Measurements from ENCODE around the gene SLC36A2.
"Not testable (repeated sequence)": the region's sequence is repeated elsewhere in the genome, so short reads cannot be mapped to it uniquely, and the experiment has no call there.

The SLC36A2 gene

GRCh38 chr5:151309821-151310220 lies 37.5 kb downstream of the SLC36A2 start:
- H3K27ac Mint-ChIP-seq, ATAC-seq, H3K4me1 Mint-ChIP-seq, H3K4me3 Mint-ChIP-seq, DNase-seq: not testable (repeated sequence)
- peaks cover 16% of the 10 kb centered on the region for H3K27me3 Mint-ChIP-seq
- peaks cover 12 to 20% of the 10 kb centered on the region in 2 donors for H3K9me3 Mint-ChIP-seq

DNA sequence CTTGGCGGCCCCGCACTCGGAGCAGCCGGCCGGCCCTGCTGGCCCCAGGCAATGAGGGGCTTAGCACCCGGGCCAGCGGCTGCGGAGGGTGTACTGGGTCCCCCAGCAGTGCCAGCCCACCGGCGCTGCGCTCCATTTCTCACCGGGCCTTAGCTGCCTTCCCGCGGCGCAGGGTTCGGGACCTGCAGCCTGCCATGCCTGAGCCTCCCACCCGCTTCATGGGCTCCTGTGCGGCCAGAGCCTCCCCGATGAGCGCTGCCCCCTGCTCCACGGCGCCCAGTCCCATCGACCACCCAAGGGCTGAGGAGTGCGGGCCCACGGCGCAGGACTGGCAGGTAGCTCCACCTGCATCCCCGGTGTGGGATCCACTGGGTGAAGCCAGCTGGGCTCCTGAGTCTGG lies 38.1 kb downstream of the SLC36A2 start:
- Mint-ChIP-seq H3K9me3 (peaks cover 12 to 20% of the 10 kb centered on the region in 2 donors), H3K27me3 (peaks cover 14% of the 10 kb centered on the region)
- not testable (repeated sequence) for H3K4me1 Mint-ChIP-seq, DNase-seq, ATAC-seq, H3K4me3 Mint-ChIP-seq, H3K27ac Mint-ChIP-seq

DNA sequence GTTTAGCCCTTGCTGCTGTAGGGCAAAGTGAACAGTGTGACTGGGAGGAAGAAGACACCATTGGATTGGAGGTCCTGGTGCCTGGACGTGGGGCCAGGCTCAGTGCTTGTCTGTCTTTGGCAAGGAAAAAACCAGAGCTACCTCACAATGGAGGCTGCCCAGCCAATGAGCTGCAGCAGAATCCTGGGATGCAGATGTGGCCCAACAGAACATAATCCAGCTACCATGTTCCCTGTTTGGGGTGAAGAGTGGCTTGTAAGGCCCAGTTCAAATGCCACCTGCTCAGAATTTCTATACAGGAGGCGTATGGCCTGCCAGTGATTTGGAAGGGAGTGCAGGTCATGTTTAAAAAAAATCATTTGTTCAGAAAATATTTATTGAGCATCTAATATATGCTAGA lies 43.7 kb downstream of the SLC36A2 start, which contains the start of gene SLC36A3:
Gene SLC36A3, minus strand, starts transcription at position 101 of the 400 bp plus-strand sequence. CDS start 412 bp downstream, outside the sequence.
- H3K9me3 Mint-ChIP-seq: no peaks in the 10 kb centered on the region
- H3K27ac Mint-ChIP-seq: peak within 1 kb of the TSS in 1 of 2 donors; percentile 57
- H3K27me3 Mint-ChIP-seq: peaks cover 22% of the 10 kb centered on the region
- no peak for DNase-seq
- H3K4me3 Mint-ChIP-seq: no peak within 1 kb of the TSS
- no peak for ATAC-seq
- no peaks in the 10 kb centered on the region for H3K4me1 Mint-ChIP-seq

DNA sequence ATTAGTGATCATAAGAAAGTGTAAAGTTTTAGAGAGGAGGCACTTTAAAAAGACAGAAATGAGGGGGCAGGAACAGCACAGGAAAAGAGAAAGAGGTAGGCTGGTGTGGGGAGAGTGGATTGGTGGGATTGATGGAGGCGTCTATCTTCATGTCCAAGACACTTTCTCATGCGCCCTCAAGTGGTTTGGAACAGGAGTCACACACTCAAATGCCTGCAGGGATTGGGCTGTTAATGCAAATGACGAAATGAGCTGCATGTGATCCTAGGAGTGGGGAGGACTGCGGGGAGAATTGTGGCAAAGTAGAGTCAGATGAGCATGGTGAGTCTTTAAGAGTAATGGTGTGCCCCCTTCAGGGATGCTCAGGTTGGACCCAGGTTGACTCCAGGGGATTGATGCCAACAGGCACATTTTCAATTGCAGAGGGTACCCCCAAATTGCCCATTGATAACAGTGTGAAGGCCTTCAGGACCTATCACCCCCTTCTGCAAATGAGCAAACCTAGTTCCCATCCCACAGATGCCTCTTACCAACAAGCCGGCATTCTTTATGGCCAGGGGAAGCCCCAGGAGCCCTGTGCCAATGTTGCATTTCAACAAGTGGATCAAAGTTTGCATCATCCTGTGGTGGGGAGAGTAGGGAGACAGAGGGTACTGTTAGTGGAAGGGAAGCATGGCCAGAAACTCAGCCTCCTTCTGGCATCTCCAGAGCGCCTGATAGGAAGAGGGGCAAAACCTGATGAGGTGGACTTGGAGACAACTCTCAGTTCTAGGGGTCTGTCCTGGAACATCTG lies 49.1 kb downstream of the SLC36A2 start:
- H3K4me3 Mint-ChIP-seq: no peak overlapping the region
- DNase-seq (peak in 1 of 2 donors; percentile 5), ATAC-seq (no peak)
- H3K27me3 Mint-ChIP-seq: peaks cover 22% of the 10 kb centered on the region
- no peaks in the 10 kb centered on the region for H3K9me3 Mint-ChIP-seq
- peak overlapping the region in 1 of 2 donors; percentile 32 for H3K27ac Mint-ChIP-seq
- H3K4me1 Mint-ChIP-seq: peaks cover 8% of the 10 kb centered on the region

GRCh38 chr5:151296974-151297373 lies 50.4 kb downstream of the SLC36A2 start:
- H3K27ac Mint-ChIP-seq: no peak overlapping the region
- no peaks in the 10 kb centered on the region for H3K9me3 Mint-ChIP-seq
- DNase-seq (no peak), ATAC-seq (no peak)
- peaks cover 10% of the 10 kb centered on the region for H3K27me3 Mint-ChIP-seq
- no peak overlapping the region for H3K4me3 Mint-ChIP-seq
- peaks cover 8% of the 10 kb centered on the region for H3K4me1 Mint-ChIP-seq

GRCh38 chr5:151296478-151296830 lies 50.9 kb downstream of the SLC36A2 start:
- Mint-ChIP-seq H3K27ac (no peak overlapping the region), H3K9me3 (no peaks in the 10 kb centered on the region)
- ATAC-seq: no peak

DNA sequence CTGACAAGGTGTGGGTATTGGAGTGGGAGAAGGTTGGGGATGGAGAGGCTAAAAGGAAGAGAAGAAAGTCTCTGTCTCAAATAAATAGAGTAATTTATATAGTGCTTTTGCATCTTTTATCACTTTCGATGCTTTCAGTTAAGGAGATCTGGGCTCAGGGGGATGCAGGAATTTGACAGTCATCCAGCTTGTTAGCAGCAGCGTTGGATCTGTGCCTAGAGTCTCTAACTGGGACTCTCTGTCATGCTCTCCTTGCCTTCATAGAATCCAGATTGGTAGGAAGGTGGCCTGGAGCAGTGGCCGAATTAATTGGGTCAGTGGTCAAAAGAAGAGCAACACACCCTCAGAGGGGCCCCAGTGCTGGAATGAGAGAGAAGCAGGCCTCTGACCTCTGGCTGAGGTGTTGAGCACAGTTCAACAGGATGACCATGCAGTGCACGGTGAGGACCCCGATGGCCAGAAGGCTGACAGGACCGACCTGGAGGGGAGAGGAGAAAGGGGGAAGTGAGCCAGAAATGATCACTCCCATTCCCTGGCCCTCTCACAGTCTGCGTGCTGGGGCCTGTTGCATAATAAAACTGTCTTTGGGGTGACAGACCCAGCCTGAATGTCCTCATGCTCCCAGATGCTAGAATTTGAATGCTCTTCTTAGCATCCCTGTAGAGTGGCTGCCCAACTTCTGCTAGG lies 51.4 kb downstream of the SLC36A2 start:
- H3K4me3 Mint-ChIP-seq: no peak overlapping the region
- ATAC-seq (no peak), DNase-seq (no peak)
- H3K27ac Mint-ChIP-seq: peak overlapping the region in 1 of 2 donors; percentile 83
- no peaks in the 10 kb centered on the region for H3K9me3 Mint-ChIP-seq
- H3K4me1 Mint-ChIP-seq: peaks cover 8% of the 10 kb centered on the region
- no peaks in the 10 kb centered on the region for H3K27me3 Mint-ChIP-seq

More at GRCh38 chr5:151296478-151296830, 50.9 kb downstream of the SLC36A2 start:
- H3K4me1 Mint-ChIP-seq: peaks cover 8% of the 10 kb centered on the region
- peaks cover 5% of the 10 kb centered on the region for H3K27me3 Mint-ChIP-seq
- no peak for DNase-seq
- H3K4me3 Mint-ChIP-seq: no peak overlapping the region

DNA sequence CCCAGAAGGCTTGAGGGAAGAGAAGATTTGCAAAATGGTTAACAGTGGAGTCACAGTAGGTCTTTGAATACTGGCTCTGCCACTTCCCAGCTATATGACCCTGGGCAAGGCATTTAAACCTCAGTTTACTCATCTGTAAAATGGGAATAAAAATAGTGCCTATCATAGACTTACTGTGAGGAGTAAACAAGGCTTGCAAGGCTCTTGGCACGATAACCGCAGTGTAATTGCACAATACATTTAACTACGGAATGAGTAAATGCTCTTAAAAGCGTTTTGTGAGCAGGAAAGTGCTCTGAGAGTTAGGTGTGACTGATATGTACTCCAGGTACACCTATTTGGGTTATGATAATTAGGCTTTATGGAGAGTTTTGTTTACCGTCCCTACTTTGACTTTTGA lies 52.2 kb downstream of the SLC36A2 start:
- no peak overlapping the region for H3K27ac Mint-ChIP-seq
- H3K9me3 Mint-ChIP-seq: no peaks in the 10 kb centered on the region
- no peak overlapping the region for H3K4me3 Mint-ChIP-seq
- H3K4me1 Mint-ChIP-seq: peaks cover 8% of the 10 kb centered on the region
- DNase-seq: no peak
- no peak for ATAC-seq
- no peaks in the 10 kb centered on the region for H3K27me3 Mint-ChIP-seq

GRCh38 chr5:151293624-151294023 lies 53.7 kb downstream of the SLC36A2 start:
- Mint-ChIP-seq H3K27me3 (no peaks in the 10 kb centered on the region), H3K9me3 (no peaks in the 10 kb centered on the region), H3K4me3 (no peak overlapping the region), H3K27ac (peak overlapping the region in 1 of 2 donors; percentile 62), H3K4me1 (peaks cover 8% of the 10 kb centered on the region)
- ATAC-seq (no peak), DNase-seq (no peak)

DNA sequence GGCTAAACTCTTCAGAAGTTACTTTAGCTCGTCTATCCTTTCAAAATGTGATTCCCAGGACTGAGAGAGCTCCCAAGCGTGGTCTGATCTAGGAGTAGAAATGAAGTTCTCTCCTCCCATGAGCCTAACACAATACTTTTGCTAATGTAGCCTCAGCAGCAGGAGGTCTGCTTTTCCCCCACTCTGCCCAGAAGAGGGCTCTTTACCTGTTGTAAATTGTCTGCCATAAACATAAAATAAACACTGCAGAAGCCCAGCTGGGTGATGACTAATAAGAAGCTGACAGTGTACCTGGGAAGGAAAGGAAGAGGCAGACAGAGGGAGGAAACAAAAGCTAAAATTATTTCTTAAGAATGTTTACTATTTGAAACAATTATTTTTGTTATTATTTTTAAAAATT lies 59.2 kb downstream of the SLC36A2 start:
- ATAC-seq (no peak), DNase-seq (no peak)
- Mint-ChIP-seq H3K4me3 (no peak overlapping the region), H3K4me1 (no peaks in the 10 kb centered on the region), H3K27ac (no peak overlapping the region), H3K9me3 (no peaks in the 10 kb centered on the region), H3K27me3 (no peaks in the 10 kb centered on the region)

- Mint-ChIP-seq H3K4me3 (no peak overlapping the region), H3K9me3 (no peaks in the 10 kb centered on the region), H3K4me1 (no peaks in the 10 kb centered on the region), H3K27ac (no peak overlapping the region), H3K27me3 (no peaks in the 10 kb centered on the region)
- ATAC-seq (no peak), DNase-seq (no peak)
Observed at GRCh38 chr5:151286246-151286645, 61.1 kb downstream of the SLC36A2 start.

- Mint-ChIP-seq H3K27me3 (no peaks in the 10 kb centered on the region), H3K9me3 (no peaks in the 10 kb centered on the region), H3K27ac (no peak overlapping the region), H3K4me3 (no peak overlapping the region), H3K4me1 (no peaks in the 10 kb centered on the region)
- DNase-seq (no peak), ATAC-seq (no peak)
Observed at GRCh38 chr5:151285683-151286082, 61.7 kb downstream of the SLC36A2 start.

DNA sequence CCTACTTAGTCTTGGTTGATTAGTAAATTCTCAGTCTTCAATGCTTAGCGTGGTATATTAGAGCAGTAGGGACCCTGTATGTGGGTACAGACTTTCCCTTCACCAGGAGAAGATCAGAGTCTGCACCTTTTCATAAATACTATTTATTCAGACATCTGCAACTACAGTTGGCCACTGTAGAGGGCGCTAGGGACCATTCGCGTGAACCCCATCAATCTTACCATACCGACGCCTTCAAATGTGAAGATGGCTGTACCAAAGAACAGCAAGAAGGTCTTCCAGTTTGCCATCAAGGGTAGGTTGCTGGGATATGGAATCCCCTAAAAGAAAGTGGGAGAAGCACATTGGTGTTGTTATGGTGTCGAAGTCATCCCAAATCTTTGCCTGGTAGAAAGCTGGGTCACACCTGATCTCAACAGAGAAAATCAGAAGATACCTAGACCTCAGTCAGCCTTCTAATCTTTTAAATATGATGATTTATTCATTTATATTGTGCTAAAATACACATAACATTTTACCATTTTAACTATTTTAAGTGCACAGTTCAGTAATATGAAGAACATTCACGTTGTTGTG lies 62.9 kb downstream of the SLC36A2 start:
- no peaks in the 10 kb centered on the region for H3K9me3 Mint-ChIP-seq
- no peak overlapping the region for H3K4me3 Mint-ChIP-seq
- no peaks in the 10 kb centered on the region for H3K27me3 Mint-ChIP-seq
- ATAC-seq (no peak), DNase-seq (no peak)
- no peaks in the 10 kb centered on the region for H3K4me1 Mint-ChIP-seq
- H3K27ac Mint-ChIP-seq: no peak overlapping the region

DNA sequence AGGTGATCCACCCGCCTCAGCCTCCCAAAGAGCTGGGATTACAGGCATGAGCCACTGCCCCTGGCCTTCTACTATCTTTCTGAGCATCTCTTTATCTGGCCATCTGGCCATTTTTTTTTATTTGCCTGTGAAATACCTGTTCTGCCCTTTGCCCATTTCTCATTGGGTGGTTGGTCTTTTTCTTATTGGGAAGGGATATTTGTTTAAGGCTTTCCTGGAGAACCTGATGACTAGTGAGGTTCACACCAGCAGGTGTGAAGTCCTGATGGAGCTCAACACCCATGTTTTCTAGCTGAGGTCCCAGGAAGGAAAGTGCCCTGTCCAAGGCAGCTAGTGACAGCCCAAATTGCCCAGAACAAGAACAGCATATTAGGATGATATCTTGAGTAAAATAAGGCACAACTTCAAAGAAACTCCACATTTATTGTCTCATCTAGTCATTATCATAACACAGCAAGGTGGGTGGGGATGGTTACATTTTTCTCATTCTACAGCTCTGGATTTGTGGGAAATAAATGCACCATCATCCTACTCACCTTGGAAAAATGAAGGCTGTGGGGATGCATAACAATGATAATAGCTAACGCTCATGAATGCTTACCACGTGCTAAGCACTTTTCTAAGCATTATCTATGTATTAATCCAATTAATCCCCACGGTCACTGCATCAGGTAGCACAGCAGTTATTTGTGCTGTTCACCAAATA lies 64.1 kb downstream of the SLC36A2 start:
- no peak for ATAC-seq
- no peaks in the 10 kb centered on the region for H3K27me3 Mint-ChIP-seq
- H3K9me3 Mint-ChIP-seq: no peaks in the 10 kb centered on the region
- DNase-seq: no peak
- H3K27ac Mint-ChIP-seq: no peak overlapping the region
- H3K4me3 Mint-ChIP-seq: no peak overlapping the region
- no peaks in the 10 kb centered on the region for H3K4me1 Mint-ChIP-seq

DNA sequence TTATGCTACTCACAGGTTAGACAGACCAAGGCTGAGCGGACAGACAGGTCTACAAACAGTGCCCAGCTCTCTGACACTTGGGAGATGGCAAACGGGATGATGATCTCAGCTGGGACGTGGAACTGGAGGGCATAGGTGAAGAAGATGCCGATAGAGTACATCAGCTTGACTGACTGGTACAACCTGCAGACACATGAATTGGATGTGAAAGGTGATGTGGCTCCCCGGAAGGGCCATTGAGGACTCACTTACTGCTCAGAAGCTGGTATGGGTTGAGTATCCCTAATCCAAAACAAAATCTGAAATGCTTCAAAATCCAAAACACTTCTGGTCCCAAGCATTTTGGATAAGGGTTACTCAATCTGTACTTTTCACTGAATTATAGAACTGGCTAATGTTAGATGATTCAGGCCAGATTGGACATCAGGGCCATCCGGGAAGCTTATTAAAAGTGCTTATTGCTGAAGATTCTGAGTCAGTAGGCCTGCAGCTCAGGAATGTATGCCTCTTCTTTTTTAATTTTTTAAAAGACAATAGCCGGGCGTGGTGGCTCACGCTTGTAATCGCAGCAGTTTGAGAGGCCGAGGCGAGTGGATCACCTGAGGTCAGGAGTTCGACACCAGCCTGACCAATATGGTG lies 66.2 kb downstream of the SLC36A2 start:
- Mint-ChIP-seq H3K4me1 (no peaks in the 10 kb centered on the region), H3K4me3 (no peak overlapping the region), H3K27ac (no peak overlapping the region), H3K27me3 (no peaks in the 10 kb centered on the region), H3K9me3 (no peaks in the 10 kb centered on the region)
- ATAC-seq: no peak
- no peak for DNase-seq

Measured in stimulated activated naive CD8-positive, alpha-beta T cell treated with anti-CD3 and anti-CD28 coated beads, Interleukin-15, amount 100 ng/mL, for 72 hours (primary cell).